HCT116 (cell line): Measurements from ENCODE around the gene SLC25A39. TPM values are rescaled to one million over a fixed set of nuclear protein-coding genes. Genes with fewer than 3 reads are reported as not detected.
"Not testable (repeated sequence)": the region's sequence is repeated elsewhere in the genome, so short reads cannot be mapped to it uniquely, and the experiment has no call there.

Source experiments
- ATAC-seq: fragments of 200-7000 bp; cut with Tn5 transposase; 2 replicates; pipeline ENCODE4 v1.9.1; 2020; ENCODE audit warnings: mild to moderate bottlenecking, moderate library complexity
- BruUV-seq: library from RNA; stranded (reverse); fragments of 400-500 nt; replicated peaks from 2 replicates; lab custom pipeline; 2021; lab: Mats Ljungman, UMichigan
- CTCF ChIA-PET: fragments of 300-600 bp; sonication (Branson Sonifier 250); formaldehyde crosslinking; loops from one replicate; lab custom pipeline; 2021; ENCODE audit warnings: antibody characterized with exemption; lab: Charles Lee
- POLR2A ChIA-PET: fragments of 300-600, 350-600 bp; sonication (Branson Sonifier 250); formaldehyde crosslinking; loops from one replicate; lab custom pipeline; 2021; ENCODE audit warnings: antibody characterized with exemption; lab: Charles Lee
- RAD21 ChIA-PET, 2 experiments: fragments of 300-600 bp; sonication (Branson Sonifier 250); formaldehyde crosslinking; loops; one replicate each; lab custom pipeline; 2023; ENCODE audit warnings: low total read pairs in 2 of 2; ENCODE audit not compliant: uncharacterized antibody in 2 of 2, unreplicated experiment in 2 of 2, low non-redundant PET in 1 of 2; lab: Charles Lee
- DNase-seq: peaks from one replicate; pipeline ENCODE4 v3.0.0-alpha.2; 2010; ENCODE audit warnings: low read depth, low spot score
- H2AFZ ChIP-seq: fragments of 200-600 bp; shearing (Covaris generic), sonication (generic); 2 replicates; pipeline ENCODE4 v1.6.1; 2017; ENCODE audit warnings: low read depth, mixed run types, mixed read lengths, antibody characterized with exemption, low read length; ENCODE audit not compliant: poor library complexity, severe bottlenecking
- H3K27ac ChIP-seq: 2 replicates; pipeline ENCODE4 v1.5.1; 2012; ENCODE audit warnings: low read depth, low read length
- H3K27me3 ChIP-seq: fragments of 200-600 bp; sonication (generic); 2 replicates; pipeline ENCODE4 v1.6.1; 2016; ENCODE audit warnings: mixed run types, low read length, mixed read lengths; ENCODE audit not compliant: insufficient read depth
- H3K36me3 ChIP-seq, 2 experiments: fragments of 200-500 bp in 1 of 2; fragments of 200-600 bp in 1 of 2; sonication (Bioruptor generic) in 1 of 2; sonication (generic) in 1 of 2; 2 replicates each; pipeline versions ENCODE4 v1.5.1 to v1.6.1; 2014 to 2016; ENCODE audit warnings: low read length in 2 of 2, inconsistent platforms in 1 of 2, mixed read lengths in 1 of 2, mixed run types in 1 of 2; ENCODE audit not compliant: insufficient read depth in 2 of 2, control insufficient read depth in 1 of 2
- H3K4me1 ChIP-seq, 2 experiments: fragments of 200-600 bp in 1 of 2; sonication (generic) in 1 of 2; 2 replicates each; pipeline versions ENCODE4 v1.5.1 to v1.6.1; 2012 to 2017; ENCODE audit warnings: low read length in 2 of 2, inconsistent platforms in 1 of 2, mild to moderate bottlenecking in 1 of 2, mixed read lengths in 1 of 2, mixed run types in 1 of 2, moderate library complexity in 1 of 2; ENCODE audit not compliant: insufficient read depth in 2 of 2, control insufficient read depth in 1 of 2
- H3K4me2 ChIP-seq: fragments of 200-600 bp; sonication (generic); 2 replicates; pipeline ENCODE4 v1.6.1; 2017; ENCODE audit warnings: mixed run types, low read length, mixed read lengths
- H3K4me3 ChIP-seq, 2 experiments: fragments of 200-600 bp in 1 of 2; sonication (generic) in 1 of 2; replicated peaks in 1 of 2; 2 replicates each; pipeline ENCODE4 v1.5.1; 2011 to 2016; ENCODE audit warnings: low read length in 2 of 2, control low read depth in 1 of 2, low read depth in 1 of 2, mild to moderate bottlenecking in 1 of 2, mixed read lengths in 1 of 2, mixed run types in 1 of 2
- H3K79me2 ChIP-seq: fragments of 200-600 bp; sonication (generic); 2 replicates; pipeline ENCODE4 v1.6.1; 2017; ENCODE audit warnings: mild to moderate bottlenecking, mixed run types, low read length, moderate library complexity, mixed read lengths; ENCODE audit not compliant: insufficient read depth
- H3K9ac ChIP-seq: fragments of 200-600 bp; sonication (generic); 2 replicates; pipeline ENCODE4 v1.6.1; 2016; ENCODE audit warnings: low read length, mixed read lengths
- H3K9me2 ChIP-seq: fragments of 200-600 bp; sonication (generic), shearing (Covaris generic); 2 replicates; pipeline ENCODE4 v1.6.1; 2017; ENCODE audit warnings: mixed run types, mild to moderate bottlenecking, moderate library complexity; ENCODE audit not compliant: insufficient read depth
- H3K9me3 ChIP-seq, 2 experiments: fragments of 200-500 bp in 1 of 2; fragments of 200-600 bp in 1 of 2; sonication (Bioruptor generic) in 1 of 2; sonication (generic) in 1 of 2; 2 replicates each; pipeline ENCODE4 v1.6.1; 2014 to 2017; ENCODE audit warnings: low read length in 2 of 2, mixed read lengths in 2 of 2, inconsistent platforms in 1 of 2, low read depth in 1 of 2, mild to moderate bottlenecking in 1 of 2, mixed run types in 1 of 2, moderate library complexity in 1 of 2; ENCODE audit not compliant: control insufficient read depth in 1 of 2, insufficient read depth in 1 of 2
- H4K20me1 ChIP-seq: fragments of 200-600 bp; sonication (generic), shearing (Covaris generic); 2 replicates; pipeline ENCODE4 v1.6.1; 2017; ENCODE audit warnings: mixed run types, mild to moderate bottlenecking, moderate library complexity; ENCODE audit not compliant: insufficient read depth
- CBX3 ChIP-seq: IDR thresholded peaks from 2 replicates; pipeline ENCODE4 v1.6.1; 2012; ENCODE audit warnings: low read depth
- CTCF ChIP-seq, 3 experiments: fragments of 200-600 bp in 1 of 3; sonication (generic) in 1 of 3; IDR thresholded peaks in 2 of 3; conservative IDR thresholded peaks in 1 of 3; 2 replicates each; pipeline ENCODE4 v1.5.1; 2012 to 2017; ENCODE audit warnings: low read depth in 2 of 3, low read length in 2 of 3, antibody characterized with exemption in 1 of 3, borderline replicate concordance in 1 of 3, control low read depth in 1 of 3, mild to moderate bottlenecking in 1 of 3, mixed read lengths in 1 of 3, mixed run types in 1 of 3, moderate library complexity in 1 of 3; ENCODE audit not compliant: insufficient read depth in 1 of 3
- EGR1 ChIP-seq: IDR thresholded peaks from 2 replicates; pipeline ENCODE4 v1.6.1; 2012; ENCODE audit warnings: low read depth
- ELF1 ChIP-seq: IDR thresholded peaks from 2 replicates; pipeline ENCODE4 v1.6.1; 2012; ENCODE audit warnings: low read depth, borderline replicate concordance
- MAX ChIP-seq: IDR thresholded peaks from 2 replicates; pipeline ENCODE4 v1.6.1; 2012
- RAD21 ChIP-seq: IDR thresholded peaks from 2 replicates; pipeline ENCODE4 v1.6.1; 2012; ENCODE audit warnings: low read depth, mild to moderate bottlenecking
- SIN3A ChIP-seq: IDR thresholded peaks from 2 replicates; pipeline ENCODE4 v1.6.1; 2012; ENCODE audit warnings: low read depth
- SRF ChIP-seq: IDR thresholded peaks from 2 replicates; pipeline ENCODE4 v1.6.1; 2012; ENCODE audit warnings: low read depth
- TCF7L2 ChIP-seq: IDR thresholded peaks from 2 replicates; pipeline ENCODE4 v1.7.0; 2011; ENCODE audit warnings: borderline replicate concordance, inconsistent platforms; ENCODE audit not compliant: insufficient read depth, insufficient read length; ENCODE audit errors: extremely low read depth
- YY1 ChIP-seq: IDR thresholded peaks from 2 replicates; pipeline ENCODE4 v1.6.1; 2011; ENCODE audit warnings: low read length, low read depth, moderate library complexity, mild to moderate bottlenecking; ENCODE audit not compliant: insufficient replicate concordance; ENCODE audit errors: extremely low read depth
- intact Hi-C: fragments of 100-400 bp; cut with micrococcal nuclease; formaldehyde crosslinking; loops from 2 replicates; pipeline ENCODE4 v1.10.0; 2022
- total RNA-seq: library from RNA; stranded (reverse); gene quantifications from one replicate; pipeline ENCODE4 v1.2.1, GENCODE V29; 2021; ENCODE audit not compliant: unreplicated experiment

SLC25A39 gene
- total RNA-seq, 1 experiment from 2014 or later = 326 TPM

- intact Hi-C loops, BruUV-seq, DNase-seq, POLR2A ChIA-PET, H3K4me3 ChIP-seq, H2AFZ ChIP-seq, H3K27ac ChIP-seq, H3K9me2 ChIP-seq, H3K36me3 ChIP-seq, H3K4me2 ChIP-seq, H3K9me3 ChIP-seq, ATAC-seq, H3K79me2 ChIP-seq, RAD21 ChIA-PET, H3K27me3 ChIP-seq, H3K9ac ChIP-seq, H4K20me1 ChIP-seq: not testable (repeated sequence)
- peaks cover 4 to 18% of the 10 kb centered on the region in 2 experiments; a peak in 3 of 4 replicates for H3K4me1 ChIP-seq
- CTCF ChIA-PET = interaction anchor here (0.9 to 1.3 kb wide), 2 partner anchors 16 to 403 kb away, joined by 4 read pairs; partner anchors contain the start of gene FAM171A2
These were observed 22.8 kb upstream of the SLC25A39 start for GRCh38 chr17:44347206-44348055.

DNA sequence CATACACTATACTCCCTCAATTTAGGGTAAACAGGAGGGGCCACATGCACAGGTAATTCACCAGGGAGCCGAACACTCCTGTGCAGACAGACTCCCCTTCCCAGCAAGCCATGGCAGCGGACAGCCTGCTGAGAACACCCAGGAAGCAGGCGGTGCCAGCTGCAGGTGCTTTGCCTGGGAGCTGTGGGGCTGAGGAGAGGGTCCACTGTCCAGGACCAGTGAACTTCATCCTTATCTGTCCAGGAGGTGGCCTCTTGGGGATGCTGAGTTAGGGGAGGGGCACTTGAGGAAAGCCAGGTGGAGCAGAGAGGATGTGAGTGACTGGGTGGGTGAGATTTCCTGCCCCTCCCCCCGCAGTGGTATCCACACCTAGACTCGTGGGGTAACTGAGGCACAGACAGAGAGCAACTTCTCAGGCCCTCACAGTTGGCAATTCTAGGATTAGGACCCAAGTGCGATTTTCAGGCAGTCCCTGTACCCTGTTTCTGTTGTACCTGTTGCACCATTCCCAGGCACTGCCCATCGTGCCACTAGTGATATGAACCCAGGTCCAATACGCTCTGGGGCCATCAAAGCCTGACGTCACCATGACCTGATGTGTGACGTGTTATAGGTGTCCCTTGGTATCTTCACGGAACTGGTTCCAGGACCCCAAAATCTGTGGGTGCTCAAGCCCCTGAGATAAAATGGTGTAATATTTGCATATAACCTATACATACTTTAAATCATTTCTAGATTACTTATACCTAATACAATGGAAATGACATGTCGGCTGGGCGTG, 21.6 kb upstream of the SLC25A39 start:
- intact Hi-C loops = no loop called here
- no peak for ATAC-seq
- Histone ChIP-seq H3K4me1 (peaks cover 4 to 18% of the 10 kb centered on the region in 2 experiments; a peak in 3 of 4 replicates), H3K4me2 (peak overlapping the region; percentile 90), H3K4me3 (peak overlapping the region; percentile 74 to 97), H2AFZ (no peak overlapping the region), H3K9me2 (no peaks in the 10 kb centered on the region), H3K27me3 (no peaks in the 10 kb centered on the region), H3K79me2 (no peaks in the 10 kb centered on the region), H3K27ac (peak overlapping the region; percentile 7; the same call in 1 of the 2 replicates), H3K9ac (peak overlapping the region; percentile 71; the same call in 1 of the 2 replicates), H3K9me3 (no peaks in the 10 kb centered on the region), H3K36me3 (peaks cover 0 to 4% of the 10 kb centered on the region in 2 experiments; a peak in 1 of 4 replicates), H4K20me1 (no peaks in the 10 kb centered on the region)
- BruUV-seq = no TSS peak
- POLR2A ChIA-PET = interaction anchor here (0.7 to 1.7 kb wide), 9 partner anchors 12 to 235 kb away, joined by 3 to 7 read pairs (median 5); partner anchors contain the start of gene TMUB2
- CTCF ChIA-PET = interaction anchor here (1.0 to 3.3 kb wide), 14 partner anchors 13 to 402 kb away, joined by 3 to 19 read pairs (median 6); partner anchors contain the start of genes FAM171A2, SLC25A39 and TMUB2
- RAD21 ChIA-PET = interaction anchor here in 1 of 2 experiments (0.6 kb wide), 1 partner anchor 262 kb away, joined by 4 read pairs; no protein-coding TSS in a partner anchor
- no peak for DNase-seq
- TF ChIP-seq ELF1 (no peak), SRF (no peak), MAX (no peak), TCF7L2 (no peak), CBX3 (no peak), EGR1 (no peak), YY1 (no peak), CTCF (IDR thresholded peaks at IDR 0.05 in 2 of 3, conservative IDR thresholded peaks at IDR 0.05 in 1 of 3; ENCODE audit: borderline replicate concordance in 1 of 3, insufficient read depth in 1 of 3, low read depth in 2 of 3, low read length in 2 of 3) (no peak), RAD21 (no peak), SIN3A (no peak)
